ENCODE data around the gene GLS2.

DNA sequence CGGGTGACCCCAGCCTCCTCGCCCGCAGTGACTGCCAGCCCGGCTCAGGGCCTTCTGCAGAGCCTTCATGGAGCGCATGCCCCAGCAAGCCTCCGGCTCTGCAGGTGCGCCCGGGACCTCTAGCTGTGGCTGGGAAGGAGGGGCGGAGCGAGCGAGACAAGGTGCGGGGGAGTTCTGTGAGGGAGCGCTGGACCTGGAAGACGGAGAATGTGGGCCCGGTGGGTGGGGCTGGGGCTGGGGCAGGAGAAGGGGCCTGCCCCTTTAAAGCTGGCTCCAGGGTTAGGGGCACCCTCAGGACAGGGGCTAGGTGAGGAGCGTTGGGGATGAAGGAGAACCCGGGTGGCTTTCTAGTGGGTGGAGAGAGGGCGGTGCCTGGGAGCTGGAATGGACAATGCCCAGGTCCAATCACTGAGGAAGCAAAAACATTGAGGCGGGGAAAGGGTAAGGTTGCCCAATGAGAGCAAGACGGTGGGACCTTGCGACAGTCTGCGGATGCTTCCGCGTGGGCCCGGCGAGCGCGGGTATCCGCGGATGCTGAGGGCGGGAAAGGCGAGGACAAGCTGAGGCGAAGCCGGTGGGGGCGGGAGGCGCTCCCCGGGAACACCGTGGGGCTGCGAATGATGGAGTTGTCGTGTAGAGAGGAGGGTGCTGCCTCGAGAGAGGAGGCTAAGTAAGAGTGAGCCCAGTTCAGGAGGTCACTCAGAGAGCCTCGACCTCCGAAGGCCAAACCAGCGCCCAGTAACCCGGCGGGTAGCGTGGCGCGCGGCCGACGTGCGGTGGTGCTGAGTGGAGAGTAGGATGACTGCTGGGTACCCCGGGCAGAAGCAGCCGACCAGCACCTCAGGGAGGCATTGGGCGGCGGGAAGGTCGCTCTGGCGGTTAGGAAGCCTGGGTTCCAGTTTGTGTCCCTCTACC, at the start of gene GLS2:
- TF ChIP-seq PAX5 (IDR thresholded peaks at IDR 0.05; ENCODE audit: insufficient read depth, low read length, severe bottlenecking): no peak
- no peak for TF ChIP-seq POLR2AphosphoS5 (IDR thresholded peaks at IDR 0.05; ENCODE audit: low read depth, low read length)
- no peak for TF ChIP-seq POLR2A (IDR thresholded peaks at IDR 0.05; ENCODE audit: low read depth, low read length)
- no peak for TF ChIP-seq TAF1 (IDR thresholded peaks at IDR 0.05; ENCODE audit: low read depth, low read length)
- no peak for TF ChIP-seq POU2F2 (IDR thresholded peaks at IDR 0.05; ENCODE audit: low read depth, low read length)
- TF ChIP-seq SPI1 (IDR thresholded peaks at IDR 0.05; ENCODE audit: low read depth, low read length): no peak

Measured in GM12891 (cell line).